Kidney (tissue), 14 donors: ENCODE results near the gene MMP11. TPM values are rescaled to one million over a fixed set of nuclear protein-coding genes. Genes with fewer than 3 reads are reported as not detected.

Source experiments
- DNase-seq, 5 donors: peaks; one replicate each; pipeline ENCODE4 v3.0.0-alpha.2; 2013 to 2020
- FAIRE-seq: peaks from 2 replicates; lab custom pipeline; 2012; peaks lifted over from hg19 to GRCh38; lab: Jason Lieb, UNC
- H3K27ac ChIP-seq, 2 donors: one replicate each; pipeline ENCODE4 v1.7.0; 2013; ENCODE audit warnings: low read depth in 2 of 2, low read length in 2 of 2, inconsistent platforms in 1 of 2
- H3K27me3 ChIP-seq: one replicate; pipeline ENCODE4 v1.7.1; 2013; ENCODE audit warnings: low read length, inconsistent platforms; ENCODE audit not compliant: control insufficient read depth, insufficient read depth
- H3K36me3 ChIP-seq, 3 donors: one replicate each; pipeline versions ENCODE4 v1.7.0 to v1.7.1; 2013; ENCODE audit warnings: low read length in 3 of 3, control low read depth in 1 of 3, inconsistent platforms in 1 of 3; ENCODE audit not compliant: insufficient read depth in 3 of 3, control insufficient read depth in 2 of 3
- H3K4me1 ChIP-seq, 3 donors: one replicate each; pipeline versions ENCODE4 v1.7.0 to v1.7.1; 2013; ENCODE audit warnings: low read length in 3 of 3, inconsistent platforms in 1 of 3, low read depth in 1 of 3; ENCODE audit not compliant: control insufficient read depth in 2 of 3, insufficient read depth in 2 of 3
- H3K4me3 ChIP-seq, 3 donors: one replicate each; pipeline versions ENCODE4 v1.7.0 to v1.8.1; 2013; ENCODE audit warnings: low read length in 3 of 3, control low read depth in 1 of 3, inconsistent platforms in 1 of 3
- H3K9ac ChIP-seq, 3 donors: one replicate each; pipeline versions ENCODE4 v1.7.0 to v1.7.1; 2013; ENCODE audit warnings: low read length in 3 of 3, control low read depth in 1 of 3, inconsistent platforms in 1 of 3
- H3K9me3 ChIP-seq, 3 donors: one replicate each; pipeline versions ENCODE4 v1.7.0 to v1.7.1; 2013; ENCODE audit warnings: low read length in 3 of 3, control low read depth in 1 of 3, inconsistent platforms in 1 of 3; ENCODE audit not compliant: control insufficient read depth in 2 of 3, insufficient read depth in 1 of 3
- intact Hi-C: fragments of 100-400 bp; cut with DNase I; formaldehyde crosslinking; loops from one replicate; pipeline ENCODE4 v1.11.1; 2022
- polyA plus RNA-seq: library from polyadenylated mRNA; stranded (reverse); fragments of 350-450 nt; fragmentation: Illumina TruSeq; extraction: RNeasy Lipid Tissue Mini Kit (QIAGEN cat#74804); gene quantifications from one replicate; pipeline ENCODE4 v1.2.3, GENCODE V29; 2014; ENCODE audit warnings: low read depth, low replicate concordance; ENCODE audit not compliant: insufficient read depth
- total RNA-seq: library from RNA; stranded (reverse); fragmentation: NEBNext Ultra II Directional; extraction: Animal tissue kit (Norgen Biotek cat#: 25700); gene quantifications from one replicate; pipeline ENCODE4 v1.2.1, GENCODE V29; 2021
- TF ChIP-seq, protein P1 (sequence below): IDR thresholded peaks from 3 replicates; pipeline ENCODE4 v1.5.1; 2012; ENCODE audit warnings: mild to moderate bottlenecking, moderate library complexity, borderline replicate concordance; ENCODE audit not compliant: insufficient read depth; ENCODE audit errors: extremely low read depth
- donor health status: control.
- donor health status: control.
- donor health status: control.
- donor health status: control.
- donor health status: control.
- donor health status: DM: yes; HTN: yes; CAD: no.
- donor health status: Normal renal cell carcinoma (clear cell type).

MMP11 gene
- total and polyA plus RNA-seq, 2 donors from 2014 or later = 2.7 to 4.4 TPM

GRCh38 chr22:23754980-23755636 is 17.5 kb upstream of the MMP11 start:
- intact Hi-C loops = no loop called here
- Histone ChIP-seq H3K4me1 (peaks cover 0 to 1% (median 0%) of the 10 kb centered on the region in 3 donors), H3K9ac (no peak overlapping the region), H3K27ac (no peak overlapping the region), H3K9me3 (no peaks in the 10 kb centered on the region), H3K36me3 (no peaks in the 10 kb centered on the region), H3K4me3 (no peak overlapping the region), H3K27me3 (no peaks in the 10 kb centered on the region)
- TF ChIP-seq, protein P1, sequence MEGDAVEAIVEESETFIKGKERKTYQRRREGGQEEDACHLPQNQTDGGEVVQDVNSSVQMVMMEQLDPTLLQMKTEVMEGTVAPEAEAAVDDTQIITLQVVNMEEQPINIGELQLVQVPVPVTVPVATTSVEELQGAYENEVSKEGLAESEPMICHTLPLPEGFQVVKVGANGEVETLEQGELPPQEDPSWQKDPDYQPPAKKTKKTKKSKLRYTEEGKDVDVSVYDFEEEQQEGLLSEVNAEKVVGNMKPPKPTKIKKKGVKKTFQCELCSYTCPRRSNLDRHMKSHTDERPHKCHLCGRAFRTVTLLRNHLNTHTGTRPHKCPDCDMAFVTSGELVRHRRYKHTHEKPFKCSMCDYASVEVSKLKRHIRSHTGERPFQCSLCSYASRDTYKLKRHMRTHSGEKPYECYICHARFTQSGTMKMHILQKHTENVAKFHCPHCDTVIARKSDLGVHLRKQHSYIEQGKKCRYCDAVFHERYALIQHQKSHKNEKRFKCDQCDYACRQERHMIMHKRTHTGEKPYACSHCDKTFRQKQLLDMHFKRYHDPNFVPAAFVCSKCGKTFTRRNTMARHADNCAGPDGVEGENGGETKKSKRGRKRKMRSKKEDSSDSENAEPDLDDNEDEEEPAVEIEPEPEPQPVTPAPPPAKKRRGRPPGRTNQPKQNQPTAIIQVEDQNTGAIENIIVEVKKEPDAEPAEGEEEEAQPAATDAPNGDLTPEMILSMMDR = no peak
- FAIRE-seq (no peak), DNase-seq (no peak)

DNA sequence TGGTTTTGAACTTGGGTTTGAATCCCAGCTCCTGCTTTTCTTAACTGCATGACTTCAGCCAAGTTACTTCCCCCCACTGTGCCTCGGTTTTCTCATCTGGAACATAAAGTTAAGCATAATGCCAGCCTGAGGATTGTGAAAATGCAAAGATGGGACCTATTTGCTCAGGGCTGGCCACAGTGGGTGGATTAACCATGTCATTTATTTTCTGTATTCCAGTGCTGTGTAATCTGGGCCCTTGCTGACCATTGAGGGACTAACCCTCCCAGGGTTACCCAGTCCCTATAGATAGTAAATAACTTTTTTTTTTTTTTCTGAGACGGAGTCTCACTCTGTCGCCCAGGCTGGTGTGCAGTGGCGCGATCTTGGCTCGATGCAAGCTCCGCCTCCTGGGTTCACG is 16.9 kb upstream of the MMP11 start:
- Histone ChIP-seq H3K27ac (no peak overlapping the region), H3K4me1 (no peaks in the 10 kb centered on the region), H3K36me3 (no peaks in the 10 kb centered on the region), H3K9me3 (no peaks in the 10 kb centered on the region), H3K27me3 (no peaks in the 10 kb centered on the region), H3K4me3 (no peak overlapping the region), H3K9ac (no peak overlapping the region)
- DNase-seq (no peak), FAIRE-seq (no peak)
- intact Hi-C loops = no loop called here
- TF ChIP-seq, protein P1 = no peak

- Histone ChIP-seq H3K27ac (no peak overlapping the region), H3K27me3 (no peaks in the 10 kb centered on the region), H3K4me1 (no peaks in the 10 kb centered on the region), H3K36me3 (no peaks in the 10 kb centered on the region), H3K9ac (no peak overlapping the region), H3K4me3 (no peak overlapping the region), H3K9me3 (no peaks in the 10 kb centered on the region)
- intact Hi-C loops = no loop called here
- no peak for FAIRE-seq
- DNase-seq = no peak
- TF ChIP-seq, protein P1 = no peak
These were observed 15.8 kb upstream of the MMP11 start for GRCh38 chr22:23756891-23757290.
